ENCODE measurements around the gene SLC28A3.

The SLC28A3 gene

GRCh38 chr9:84261070-84261746, 79.3 kb downstream of the SLC28A3 start:
- Histone ChIP-seq H3K36me3 (ENCODE audit: control insufficient read depth in 1 of 2, insufficient read depth in 2 of 2, low read depth in 1 of 2, low read length in 2 of 2) (no peaks in the 10 kb centered on the region), H3K4ac (ENCODE audit: low read depth in 1 of 2, low read length in 2 of 2) (no peak overlapping the region), H3K9ac (ENCODE audit: low read length) (peak overlapping the region; percentile 82), H4K8ac (ENCODE audit: low read length) (no peak overlapping the region), H3K4me2 (ENCODE audit: low read length, poor library complexity, severe bottlenecking) (peak overlapping the region; percentile 34), H3K14ac (ENCODE audit: low read length in 2 of 2) (no peak overlapping the region), H3K79me1 (replicated peaks; ENCODE audit: low read length, poor library complexity, severe bottlenecking) (no peaks in the 10 kb centered on the region), H2BK5ac (ENCODE audit: low read depth, low read length, poor library complexity, severe bottlenecking) (no peak overlapping the region), H3K4me1 (ENCODE audit: control insufficient read depth, insufficient read depth, low read depth, low read length) (no peaks in the 10 kb centered on the region), H3K9me3 (ENCODE audit: control insufficient read depth, low read length) (no peaks in the 10 kb centered on the region), H2BK120ac (ENCODE audit: low read depth, low read length) (no peak overlapping the region), H2AK5ac (ENCODE audit: low read length, severe bottlenecking) (no peak overlapping the region), H2BK15ac (ENCODE audit: low read depth, poor library complexity, severe bottlenecking) (no peak overlapping the region), H3K27ac (ENCODE audit: low read length, poor library complexity, severe bottlenecking) (no peak overlapping the region), H2BK12ac (ENCODE audit: low read length in 2 of 2) (no peak overlapping the region), H3K4me3 (ENCODE audit: insufficient read depth in 1 of 2, low read depth in 1 of 2, low read length in 2 of 2) (peak overlapping the region in 1 of 2 experiments; percentile 78), H2AFZ (ENCODE audit: low read depth, low read length) (no peak overlapping the region), H3K23ac (ENCODE audit: low read length in 2 of 2) (no peak overlapping the region), H3K27me3 (ENCODE audit: control insufficient read depth in 1 of 2, insufficient read depth in 1 of 2, low read length in 2 of 2) (no peaks in the 10 kb centered on the region), H3K18ac (ENCODE audit: low read depth in 1 of 2, low read length in 2 of 2) (no peak overlapping the region), H4K91ac (ENCODE audit: low read length) (no peak overlapping the region)
- DNase-seq, result peak; percentile 68
- 21% methylated on average over 8 of the region's 13 CpGs for WGBS

DNA sequence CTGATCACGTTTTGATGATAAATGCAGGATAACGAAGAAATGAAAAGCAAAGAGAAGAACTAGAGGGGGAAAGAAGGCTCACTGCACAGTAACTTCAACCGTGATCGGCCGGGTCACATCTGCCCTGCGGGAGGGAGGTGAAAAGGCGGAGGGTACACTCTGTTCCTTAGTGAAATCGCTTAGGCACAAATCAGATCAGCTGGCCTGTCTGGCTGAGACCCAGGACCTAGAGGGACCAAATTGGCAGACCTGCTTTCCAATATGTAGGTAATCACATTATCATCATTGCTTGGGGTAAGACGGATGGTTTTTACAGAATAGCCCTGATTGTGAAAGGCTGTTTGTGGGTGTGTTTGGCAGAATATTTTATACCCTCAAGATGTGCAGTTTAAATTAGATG, 82.2 kb downstream of the SLC28A3 start:
- H3K4me1 ChIP-seq (ENCODE audit: control insufficient read depth, insufficient read depth, low read depth, low read length), result no peaks in the 10 kb centered on the region
- no peak overlapping the region for H2BK5ac ChIP-seq (ENCODE audit: low read depth, low read length, poor library complexity, severe bottlenecking)
- no peak overlapping the region for H2BK12ac ChIP-seq (ENCODE audit: low read length in 2 of 2)
- no peak overlapping the region for H3K4me3 ChIP-seq (ENCODE audit: insufficient read depth in 1 of 2, low read depth in 1 of 2, low read length in 2 of 2)
- H2BK15ac ChIP-seq (ENCODE audit: low read depth, poor library complexity, severe bottlenecking), result no peak overlapping the region
- H3K14ac ChIP-seq (ENCODE audit: low read length in 2 of 2), result no peak overlapping the region
- H3K27me3 ChIP-seq (ENCODE audit: control insufficient read depth in 1 of 2, insufficient read depth in 1 of 2, low read length in 2 of 2), result peaks cover 9 to 10% of the 10 kb centered on the region in 2 experiments
- no peak overlapping the region for H4K8ac ChIP-seq (ENCODE audit: low read length)
- no peak overlapping the region for H3K4me2 ChIP-seq (ENCODE audit: low read length, poor library complexity, severe bottlenecking)
- no peaks in the 10 kb centered on the region for H3K79me1 ChIP-seq (replicated peaks; ENCODE audit: low read length, poor library complexity, severe bottlenecking)
- H3K9me3 ChIP-seq (ENCODE audit: control insufficient read depth, low read length), result no peaks in the 10 kb centered on the region
- H3K36me3 ChIP-seq (ENCODE audit: control insufficient read depth in 1 of 2, insufficient read depth in 2 of 2, low read depth in 1 of 2, low read length in 2 of 2), result no peaks in the 10 kb centered on the region
- no peak overlapping the region for H3K18ac ChIP-seq (ENCODE audit: low read depth in 1 of 2, low read length in 2 of 2)
- H2BK120ac ChIP-seq (ENCODE audit: low read depth, low read length), result no peak overlapping the region
- no peak overlapping the region for H3K9ac ChIP-seq (ENCODE audit: low read length)
- no peak for DNase-seq
- no peak overlapping the region for H2AFZ ChIP-seq (ENCODE audit: low read depth, low read length)
- H4K91ac ChIP-seq (ENCODE audit: low read length), result no peak overlapping the region
- 85% methylated on average over 9 of the region's 9 CpGs for WGBS
- no peak overlapping the region for H3K27ac ChIP-seq (ENCODE audit: low read length, poor library complexity, severe bottlenecking)
- no peak overlapping the region for H3K4ac ChIP-seq (ENCODE audit: low read depth in 1 of 2, low read length in 2 of 2)
- no peak overlapping the region for H3K23ac ChIP-seq (ENCODE audit: low read length in 2 of 2)
- H2AK5ac ChIP-seq (ENCODE audit: low read length, severe bottlenecking), result no peak overlapping the region

- no peak overlapping the region for H2BK15ac ChIP-seq (ENCODE audit: low read depth, poor library complexity, severe bottlenecking)
- H3K4me2 ChIP-seq (ENCODE audit: low read length, poor library complexity, severe bottlenecking), result no peak overlapping the region
- no peak overlapping the region for H4K91ac ChIP-seq (ENCODE audit: low read length)
- H2BK120ac ChIP-seq (ENCODE audit: low read depth, low read length), result no peak overlapping the region
- H3K27ac ChIP-seq (ENCODE audit: low read length, poor library complexity, severe bottlenecking), result no peak overlapping the region
- H2AFZ ChIP-seq (ENCODE audit: low read depth, low read length), result no peak overlapping the region
- no peak overlapping the region for H3K23ac ChIP-seq (ENCODE audit: low read length in 2 of 2)
- no peak overlapping the region for H3K14ac ChIP-seq (ENCODE audit: low read length in 2 of 2)
- H3K4me1 ChIP-seq (ENCODE audit: control insufficient read depth, insufficient read depth, low read depth, low read length), result no peaks in the 10 kb centered on the region
- H3K27me3 ChIP-seq (ENCODE audit: control insufficient read depth in 1 of 2, insufficient read depth in 1 of 2, low read length in 2 of 2), result peaks cover 14 to 23% of the 10 kb centered on the region in 2 experiments
- no peak overlapping the region for H2BK5ac ChIP-seq (ENCODE audit: low read depth, low read length, poor library complexity, severe bottlenecking)
- no peak overlapping the region for H3K9ac ChIP-seq (ENCODE audit: low read length)
- no peak overlapping the region for H3K4ac ChIP-seq (ENCODE audit: low read depth in 1 of 2, low read length in 2 of 2)
- no peak overlapping the region for H2BK12ac ChIP-seq (ENCODE audit: low read length in 2 of 2)
- DNase-seq, result no peak
- H3K36me3 ChIP-seq (ENCODE audit: control insufficient read depth in 1 of 2, insufficient read depth in 2 of 2, low read depth in 1 of 2, low read length in 2 of 2), result no peaks in the 10 kb centered on the region
- no peak overlapping the region for H3K4me3 ChIP-seq (ENCODE audit: insufficient read depth in 1 of 2, low read depth in 1 of 2, low read length in 2 of 2)
- H4K8ac ChIP-seq (ENCODE audit: low read length), result no peak overlapping the region
- no peaks in the 10 kb centered on the region for H3K9me3 ChIP-seq (ENCODE audit: control insufficient read depth, low read length)
- H3K79me1 ChIP-seq (replicated peaks; ENCODE audit: low read length, poor library complexity, severe bottlenecking), result no peaks in the 10 kb centered on the region
- 72% methylated on average over 4 of the region's 4 CpGs for WGBS
- H3K18ac ChIP-seq (ENCODE audit: low read depth in 1 of 2, low read length in 2 of 2), result no peak overlapping the region
- H2AK5ac ChIP-seq (ENCODE audit: low read length, severe bottlenecking), result no peak overlapping the region
Measured at GRCh38 chr9:84255696-84256095, 84.9 kb downstream of the SLC28A3 start.

- Histone ChIP-seq H2AK5ac (ENCODE audit: low read length, severe bottlenecking) (no peak overlapping the region), H3K4me3 (ENCODE audit: insufficient read depth in 1 of 2, low read depth in 1 of 2, low read length in 2 of 2) (no peak overlapping the region), H2BK120ac (ENCODE audit: low read depth, low read length) (no peak overlapping the region), H2AFZ (ENCODE audit: low read depth, low read length) (no peak overlapping the region), H2BK12ac (ENCODE audit: low read length in 2 of 2) (no peak overlapping the region), H3K4me2 (ENCODE audit: low read length, poor library complexity, severe bottlenecking) (no peak overlapping the region), H3K27ac (ENCODE audit: low read length, poor library complexity, severe bottlenecking) (no peak overlapping the region), H2BK5ac (ENCODE audit: low read depth, low read length, poor library complexity, severe bottlenecking) (no peak overlapping the region), H4K8ac (ENCODE audit: low read length) (no peak overlapping the region), H3K14ac (ENCODE audit: low read length in 2 of 2) (no peak overlapping the region), H3K23ac (ENCODE audit: low read length in 2 of 2) (no peak overlapping the region), H3K36me3 (ENCODE audit: control insufficient read depth in 1 of 2, insufficient read depth in 2 of 2, low read depth in 1 of 2, low read length in 2 of 2) (no peaks in the 10 kb centered on the region), H3K9ac (ENCODE audit: low read length) (no peak overlapping the region), H3K4me1 (ENCODE audit: control insufficient read depth, insufficient read depth, low read depth, low read length) (no peaks in the 10 kb centered on the region), H3K79me1 (replicated peaks; ENCODE audit: low read length, poor library complexity, severe bottlenecking) (no peaks in the 10 kb centered on the region), H3K9me3 (ENCODE audit: control insufficient read depth, low read length) (no peaks in the 10 kb centered on the region), H3K27me3 (ENCODE audit: control insufficient read depth in 1 of 2, insufficient read depth in 1 of 2, low read length in 2 of 2) (peaks cover 16 to 23% of the 10 kb centered on the region in 2 experiments), H3K18ac (ENCODE audit: low read depth in 1 of 2, low read length in 2 of 2) (no peak overlapping the region), H3K4ac (ENCODE audit: low read depth in 1 of 2, low read length in 2 of 2) (no peak overlapping the region), H4K91ac (ENCODE audit: low read length) (no peak overlapping the region), H2BK15ac (ENCODE audit: low read depth, poor library complexity, severe bottlenecking) (no peak overlapping the region)
- DNase-seq, result no peak
- WGBS, result 90% methylated on average over 6 of the region's 6 CpGs
Measured at GRCh38 chr9:84254972-84255371, 85.6 kb downstream of the SLC28A3 start.

Data from mesenchymal stem cell (in vitro differentiated cells and primary cell).